Epithelial cell of esophagus (primary cell): ENCODE results near the gene COX7A2.

Source experiments
- DNase-seq: peaks from one replicate; pipeline ENCODE4 v3.0.0; 2010; ENCODE audit warnings: low read depth
- H3K4me3 ChIP-seq: 2 replicates; pipeline ENCODE4 v1.5.1; 2011; ENCODE audit warnings: mild to moderate bottlenecking, low read length, control low read depth
- CTCF ChIP-seq: IDR thresholded peaks from 2 replicates; pipeline ENCODE4 v1.5.1; 2011; ENCODE audit warnings: low read depth, mild to moderate bottlenecking, low read length, control low read depth, inconsistent platforms; ENCODE audit not compliant: insufficient read depth; ENCODE audit errors: missing control alignments

The COX7A2 gene

GRCh38 chr6:75205776-75206575 is 37.6 kb downstream of the COX7A2 start, which contains the start of gene COL12A1:
Gene COL12A1, minus strand, starts transcription at chr6:75206053. Its CDS starts 3,261 bp downstream, at chr6:75202792.
- peak within 1 kb of the TSS; percentile 60 for H3K4me3 ChIP-seq
- peak; percentile 12 for TF ChIP-seq CTCF

DNA sequence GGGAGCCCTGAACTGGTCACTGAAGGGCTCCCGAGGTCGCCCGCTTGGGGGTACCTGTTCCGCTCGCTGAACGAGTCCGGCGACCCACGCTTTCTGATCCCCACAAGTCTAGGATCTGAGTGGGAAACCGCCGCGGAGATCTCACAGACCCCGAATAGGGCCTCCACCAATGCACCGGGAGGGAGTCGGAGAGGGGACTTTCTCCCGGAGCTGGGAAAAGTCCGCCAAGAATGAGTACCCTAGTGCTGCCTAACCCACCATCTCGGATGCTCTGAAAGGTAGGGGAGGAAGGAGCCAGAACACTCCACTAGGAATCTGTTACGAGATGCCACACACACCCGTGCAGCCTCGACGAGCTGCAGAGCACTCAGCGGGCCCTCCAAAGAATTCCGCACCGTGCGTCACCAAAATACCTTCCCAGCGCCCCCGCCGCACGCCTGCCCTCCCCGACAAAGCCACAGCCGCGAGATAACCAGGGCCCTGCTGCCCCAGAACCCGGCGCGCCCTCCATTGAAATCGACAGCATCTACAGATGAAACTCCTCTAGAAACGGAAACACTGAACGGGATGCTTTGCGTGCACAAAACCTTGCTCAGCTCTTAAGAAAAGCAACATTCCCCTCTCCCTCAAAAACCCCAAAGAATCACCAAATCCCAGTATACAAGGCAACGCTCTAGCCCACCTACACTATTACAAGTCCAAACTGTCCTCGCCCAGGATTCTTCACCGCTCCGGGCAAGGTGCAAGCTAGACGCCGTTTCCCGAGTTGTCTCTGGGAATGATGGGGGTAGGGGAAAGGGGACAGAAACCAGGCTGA is 38.4 kb downstream of the COX7A2 start:
- no peak for TF ChIP-seq CTCF
- H3K4me3 ChIP-seq, result peak overlapping the region; percentile 60
- DNase-seq, result peak; percentile 64

More at GRCh38 chr6:75205776-75206575, 37.6 kb downstream of the COX7A2 start, which contains the start of gene COL12A1:
- DNase-seq, result peak; percentile 99

DNA sequence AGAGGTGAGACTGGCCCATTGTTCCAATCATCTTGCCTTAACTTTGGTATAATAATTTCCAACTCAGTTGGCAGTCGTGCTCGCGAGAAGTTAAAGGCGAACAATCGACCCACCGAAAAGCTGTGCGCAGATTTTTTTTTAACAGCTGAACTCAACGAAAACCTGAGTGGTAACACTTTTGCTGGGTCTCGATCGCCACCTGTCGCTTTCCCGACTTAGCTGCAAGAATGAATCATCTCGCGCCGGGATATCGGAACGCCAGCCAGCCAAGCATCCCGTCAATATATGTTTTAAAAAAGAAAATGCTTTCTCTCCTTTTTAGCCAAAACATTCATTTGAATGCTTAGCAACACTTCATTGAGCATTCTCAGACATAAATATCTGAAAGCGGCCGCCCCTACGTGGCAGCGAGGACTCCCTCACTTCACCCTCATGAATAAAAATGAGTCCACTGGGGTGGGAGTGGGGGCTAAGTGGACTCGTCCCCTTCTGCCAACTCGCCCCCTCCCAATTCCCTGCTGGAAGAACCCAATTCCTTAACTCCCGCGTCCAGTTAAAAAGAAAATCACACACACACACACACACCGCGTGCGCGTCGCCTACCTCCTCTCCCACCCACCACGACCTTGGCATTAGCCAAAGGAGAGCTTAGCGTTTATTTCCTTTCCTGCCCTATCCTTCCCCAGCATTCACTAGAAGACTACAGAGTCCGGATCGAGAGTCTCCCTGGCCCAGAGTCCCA is 39.2 kb downstream of the COX7A2 start:
- DNase-seq, result peak; percentile 92
- peak overlapping the region; percentile 60 for H3K4me3 ChIP-seq
- TF ChIP-seq CTCF, result peak; percentile 89

- H3K4me3 ChIP-seq, result no peak overlapping the region
- no peak for DNase-seq
- TF ChIP-seq CTCF, result no peak
Observed at GRCh38 chr6:75203721-75204120, 39.9 kb downstream of the COX7A2 start.

- H3K4me3 ChIP-seq, result peak overlapping the region; percentile 51
- DNase-seq, result peak; percentile 42
- no peak for TF ChIP-seq CTCF
Observed at GRCh38 chr6:75202676-75203131, 40.9 kb downstream of the COX7A2 start.

DNA sequence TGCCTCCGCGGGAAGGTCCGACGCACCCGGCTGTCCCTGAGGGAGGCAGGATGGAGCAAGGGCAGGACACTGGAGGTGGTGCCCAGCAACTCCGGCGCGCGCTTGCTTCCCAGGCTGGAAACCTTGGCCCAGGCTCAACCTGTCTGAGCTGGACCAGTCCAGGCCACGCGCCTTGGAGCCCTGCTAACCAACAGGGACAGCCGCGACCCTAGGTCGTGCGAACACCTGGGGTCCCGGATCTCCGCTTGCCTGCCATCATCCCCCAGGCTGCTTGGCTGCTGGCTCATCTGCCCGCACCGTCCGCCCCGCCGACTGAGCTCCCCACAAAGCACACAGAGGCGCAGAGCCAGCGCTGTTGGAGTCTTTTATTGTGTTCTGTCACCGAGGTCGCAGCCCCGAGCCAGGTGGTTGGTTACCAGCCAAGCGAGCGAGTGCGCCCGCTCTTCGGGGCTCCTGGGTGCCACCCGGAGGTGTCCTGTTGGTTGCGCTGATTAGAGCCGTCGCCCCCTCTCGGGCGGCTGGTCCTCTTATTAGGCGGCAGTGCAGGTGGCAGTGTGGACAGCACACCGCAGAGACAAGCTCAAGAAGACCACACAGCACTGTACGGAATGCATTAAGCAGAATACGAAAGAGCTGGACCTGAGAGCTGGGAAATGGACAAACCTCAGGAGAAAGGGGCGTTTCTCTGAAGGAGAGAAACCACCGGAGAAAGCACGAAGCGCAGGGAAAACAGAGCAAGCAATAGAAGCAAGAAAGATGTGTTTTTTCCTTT is 41.5 kb downstream of the COX7A2 start:
- peak; percentile 27 for TF ChIP-seq CTCF
- DNase-seq, result peak; percentile 45
- H3K4me3 ChIP-seq, result peak overlapping the region; percentile 51
